ENCODE measurements around the gene CMPK2.
"Not testable (repeated sequence)": the region's sequence is repeated elsewhere in the genome, so short reads cannot be mapped to it uniquely, and the experiment has no call there.

Gene CMPK2, protein sequence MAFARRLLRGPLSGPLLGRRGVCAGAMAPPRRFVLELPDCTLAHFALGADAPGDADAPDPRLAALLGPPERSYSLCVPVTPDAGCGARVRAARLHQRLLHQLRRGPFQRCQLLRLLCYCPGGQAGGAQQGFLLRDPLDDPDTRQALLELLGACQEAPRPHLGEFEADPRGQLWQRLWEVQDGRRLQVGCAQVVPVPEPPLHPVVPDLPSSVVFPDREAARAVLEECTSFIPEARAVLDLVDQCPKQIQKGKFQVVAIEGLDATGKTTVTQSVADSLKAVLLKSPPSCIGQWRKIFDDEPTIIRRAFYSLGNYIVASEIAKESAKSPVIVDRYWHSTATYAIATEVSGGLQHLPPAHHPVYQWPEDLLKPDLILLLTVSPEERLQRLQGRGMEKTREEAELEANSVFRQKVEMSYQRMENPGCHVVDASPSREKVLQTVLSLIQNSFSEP

DNA sequence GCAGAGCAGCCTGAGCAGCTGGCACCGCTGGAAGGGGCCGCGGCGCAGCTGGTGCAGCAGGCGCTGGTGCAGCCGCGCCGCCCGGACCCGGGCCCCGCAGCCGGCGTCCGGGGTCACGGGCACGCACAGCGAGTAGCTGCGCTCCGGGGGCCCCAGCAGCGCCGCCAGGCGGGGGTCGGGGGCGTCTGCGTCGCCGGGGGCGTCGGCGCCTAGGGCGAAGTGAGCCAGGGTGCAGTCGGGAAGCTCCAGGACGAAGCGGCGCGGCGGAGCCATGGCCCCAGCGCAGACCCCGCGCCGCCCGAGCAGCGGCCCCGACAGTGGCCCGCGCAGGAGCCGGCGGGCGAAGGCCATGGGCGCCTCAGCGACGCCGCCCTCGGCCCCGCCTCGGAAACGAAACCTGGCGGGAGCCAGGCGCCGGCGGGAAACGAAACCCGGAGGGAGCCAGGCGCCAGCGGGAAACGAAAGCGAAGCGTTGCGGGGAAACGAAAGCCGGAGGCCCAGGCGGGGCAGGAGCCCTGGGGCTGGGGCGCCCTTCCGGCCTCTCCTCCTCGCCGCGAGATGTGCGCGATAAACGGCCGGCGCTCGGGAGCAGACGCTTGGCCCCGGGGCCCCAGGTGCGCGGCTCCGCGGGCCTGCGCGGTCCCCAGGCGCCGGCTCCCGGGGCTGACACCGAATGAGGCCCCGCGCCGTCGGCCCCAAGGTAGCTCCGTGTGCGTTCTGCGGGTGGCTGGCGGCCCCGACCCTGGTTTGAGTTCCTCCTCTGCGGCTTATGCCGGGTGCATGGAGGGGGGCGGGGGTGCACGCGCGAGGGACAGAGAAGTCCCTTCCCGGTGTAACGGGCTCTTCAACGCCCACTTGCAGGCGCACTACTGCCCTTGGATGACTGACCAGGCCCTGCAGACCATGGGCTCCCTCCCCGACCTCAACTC is at the start of gene CMPK2:
CMPK2 (minus strand) TSS at position 562 of the 929 bp plus-strand sequence; CDS start at position 351, 211 bp downstream.
- no peak for DNase-seq

DNA sequence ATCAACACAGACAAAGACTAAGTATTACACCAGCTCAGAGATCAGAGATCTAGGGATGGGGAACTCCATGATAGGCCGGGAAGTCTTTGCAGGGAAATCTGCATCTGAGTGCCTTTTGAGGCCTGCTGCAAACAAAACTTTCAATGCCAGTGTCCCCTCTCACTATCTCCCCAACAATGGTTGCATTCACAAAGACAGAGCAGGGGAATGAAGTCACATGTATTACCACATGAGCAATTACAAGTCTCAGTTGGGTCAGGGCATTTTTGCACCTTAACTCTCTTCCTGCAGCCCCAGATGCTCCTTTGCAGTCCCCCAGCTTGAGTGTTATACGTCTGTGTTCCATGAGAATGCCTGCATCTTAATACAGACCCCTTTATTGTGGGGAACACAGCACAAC is 49.7 kb upstream of the CMPK2 start:
- no peak for DNase-seq

DNA sequence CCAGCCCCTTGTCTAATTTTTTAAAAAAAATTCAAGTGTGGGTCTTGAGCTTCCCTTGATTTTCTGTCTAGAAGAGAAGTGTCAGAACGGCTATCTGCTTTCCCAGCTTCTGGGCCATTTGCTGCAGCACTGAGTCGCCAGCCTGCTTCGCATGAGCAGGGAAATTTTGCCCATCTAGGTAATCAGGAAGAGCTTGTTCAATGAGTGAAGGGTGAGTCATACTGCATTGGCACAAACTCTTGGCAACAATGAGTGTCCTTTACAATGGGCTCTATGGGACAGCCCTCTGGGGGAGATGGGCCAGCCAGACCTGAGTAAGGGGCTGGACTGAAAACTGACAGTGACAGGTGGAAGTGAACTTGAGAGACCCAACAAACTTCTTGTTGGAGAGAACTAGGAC is 49.1 kb upstream of the CMPK2 start:
- DNase-seq, result no peak

DNA sequence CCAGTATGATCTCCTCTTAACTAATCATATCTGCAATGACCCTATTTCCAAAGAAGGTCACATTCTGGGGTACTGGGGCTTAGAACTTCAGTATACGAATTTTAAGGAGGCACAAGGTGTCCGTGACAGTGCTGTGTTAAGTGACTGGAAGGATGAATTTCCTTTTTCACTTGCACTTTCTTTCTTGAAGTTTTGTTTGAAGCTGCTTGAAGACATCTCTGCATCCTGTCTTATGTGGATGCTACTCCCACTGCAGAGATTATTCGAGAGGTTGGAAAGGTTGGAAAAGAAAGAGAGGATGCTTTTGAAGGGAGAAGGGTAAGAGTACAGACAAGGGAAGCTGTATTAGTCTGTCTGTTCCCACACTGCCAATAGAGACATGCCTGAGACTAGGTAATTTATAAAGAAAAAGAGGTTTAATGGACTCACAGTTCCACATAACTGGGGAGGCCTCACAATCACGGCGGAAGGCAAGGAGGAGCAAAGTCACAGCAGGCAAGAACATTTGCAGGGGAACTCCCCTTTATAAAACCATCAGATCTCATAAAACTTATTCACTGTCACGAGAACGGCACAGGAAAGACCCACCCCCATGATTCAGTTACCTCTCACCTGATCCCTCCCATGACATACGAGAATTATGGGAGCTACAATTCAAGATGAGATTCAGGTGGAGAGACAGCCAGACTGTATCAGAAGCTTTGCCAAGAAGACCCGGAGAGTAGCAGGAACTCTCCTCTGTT is 47.9 kb upstream of the CMPK2 start:
- DNase-seq, result no peak

DNA sequence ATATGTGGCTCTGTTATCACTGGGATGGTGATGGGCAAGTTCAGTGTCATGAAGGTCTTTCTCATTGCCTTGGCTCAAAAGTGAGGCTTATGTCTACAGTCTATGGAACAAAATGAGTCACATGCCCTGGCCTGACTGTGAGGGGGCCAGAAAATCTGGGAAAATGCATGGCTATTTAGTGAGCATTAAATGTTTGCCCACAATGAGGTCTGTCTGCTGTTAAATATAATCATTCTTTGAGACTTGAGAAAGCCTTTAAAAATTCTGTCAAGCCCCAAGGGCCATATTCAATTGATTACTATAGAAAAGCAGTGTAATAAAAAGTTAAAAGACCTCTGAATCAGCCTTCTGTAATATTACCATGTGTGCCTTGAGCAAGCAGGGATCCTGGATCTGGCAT is 46.0 kb upstream of the CMPK2 start:
- no peak for DNase-seq

DNA sequence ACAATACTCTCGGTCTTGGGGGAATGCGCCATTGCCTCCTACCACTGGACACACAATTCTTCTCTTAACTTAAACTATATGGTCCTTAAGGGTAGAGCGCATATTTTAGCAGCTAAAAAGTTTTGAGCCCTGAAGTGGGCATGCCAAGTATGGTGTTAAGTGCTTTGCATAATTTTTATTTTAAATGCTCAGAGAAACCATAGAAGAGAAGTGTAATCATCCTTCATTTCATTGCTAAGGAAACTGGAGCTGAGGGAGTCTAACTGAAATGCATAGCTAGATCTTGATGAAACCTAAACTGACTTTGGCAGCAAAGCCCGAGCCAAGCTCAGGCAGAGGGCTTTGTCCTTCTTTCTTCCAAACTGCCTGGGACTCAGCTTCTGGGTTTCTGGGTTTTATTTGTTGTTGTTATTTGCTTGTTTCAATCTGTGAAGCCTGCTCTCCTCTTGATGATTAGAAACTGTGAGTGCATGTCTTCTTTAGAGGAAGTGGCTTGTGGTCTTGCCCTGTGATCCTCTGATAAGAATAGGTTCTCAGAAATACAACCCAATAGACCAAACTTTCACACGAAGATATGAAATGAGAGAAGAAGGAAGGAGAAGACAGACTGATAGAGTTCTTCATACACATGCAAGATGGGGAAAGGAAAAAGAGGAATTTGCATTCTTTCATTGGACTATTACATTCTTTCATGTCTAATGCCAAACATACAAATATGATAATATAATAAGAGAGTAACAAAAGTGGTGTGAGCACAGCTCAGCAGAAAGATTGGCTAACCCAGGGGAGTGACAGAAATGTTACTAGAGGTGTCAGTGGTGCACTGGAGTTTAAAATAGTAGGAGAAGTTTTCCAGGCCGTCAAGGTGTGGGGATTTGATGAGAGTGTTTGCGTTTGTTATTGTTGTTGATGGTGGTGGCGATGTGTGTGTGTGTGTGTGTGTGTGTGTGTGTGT is 44.0 kb upstream of the CMPK2 start:
- no peak for DNase-seq

DNA sequence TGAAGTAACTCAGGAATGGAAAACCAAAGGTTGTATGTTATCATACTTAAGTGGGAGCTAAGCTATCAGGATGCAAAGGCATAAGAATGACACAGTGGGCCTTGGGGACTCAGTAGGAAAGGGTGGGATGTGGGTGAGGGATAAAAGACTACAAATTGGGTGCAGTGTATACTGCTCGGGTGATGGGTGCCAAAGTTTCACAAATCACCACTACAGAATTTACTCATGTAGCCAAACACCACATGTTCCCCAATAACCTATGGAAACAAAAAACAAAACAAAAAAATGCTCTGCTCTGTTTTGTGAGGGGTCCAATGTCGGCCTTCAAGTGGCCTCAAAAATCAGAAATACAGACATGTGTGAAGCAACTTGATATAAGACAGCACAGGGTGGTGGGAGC is 42.6 kb upstream of the CMPK2 start:
- DNase-seq, result no peak

DNA sequence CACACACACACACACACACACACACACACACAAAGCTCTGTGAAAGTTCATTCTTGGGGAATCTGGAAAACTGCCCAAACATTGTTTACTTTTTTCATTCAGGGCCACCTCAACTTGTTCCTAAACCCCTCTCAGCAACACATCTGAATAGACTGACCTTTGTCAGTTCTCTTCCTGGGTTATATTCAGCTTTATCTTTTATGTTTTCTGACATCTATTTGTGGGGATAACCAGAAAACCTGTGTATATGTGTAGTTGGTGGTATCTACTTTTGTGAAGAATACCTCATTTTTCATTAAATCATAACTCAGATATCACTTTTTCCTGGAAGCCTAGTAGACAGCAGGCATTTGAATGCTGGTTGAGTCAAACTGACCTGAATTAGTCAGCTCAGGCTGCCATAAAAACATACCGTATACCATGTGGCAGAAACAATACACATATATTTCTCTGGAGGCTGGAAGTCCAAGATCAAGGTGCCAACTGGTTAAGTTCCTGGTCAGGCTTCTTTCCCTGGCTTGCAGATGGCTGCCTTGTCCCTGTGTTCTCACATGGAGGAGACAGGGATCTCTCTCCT is 40.5 kb upstream of the CMPK2 start:
- DNase-seq, result no peak

DNA sequence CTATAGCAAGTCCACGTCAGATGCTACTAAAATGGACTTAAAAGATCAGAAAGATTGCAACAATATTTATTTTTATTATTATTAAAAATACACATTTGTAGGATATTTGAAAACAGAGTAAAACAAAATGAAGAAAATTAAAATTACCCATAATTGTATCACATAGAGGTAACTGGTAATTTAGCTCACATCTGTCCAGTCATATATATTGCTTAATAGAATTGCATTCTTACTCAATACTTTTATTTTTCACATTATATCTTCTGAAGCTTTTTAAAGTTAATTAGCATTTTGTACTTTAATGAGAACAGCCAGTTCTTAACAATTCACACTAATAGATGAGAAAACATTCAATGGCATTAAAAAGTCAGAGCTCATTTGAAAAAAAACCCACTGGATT is 40.0 kb upstream of the CMPK2 start:
- DNase-seq, result no peak

DNA sequence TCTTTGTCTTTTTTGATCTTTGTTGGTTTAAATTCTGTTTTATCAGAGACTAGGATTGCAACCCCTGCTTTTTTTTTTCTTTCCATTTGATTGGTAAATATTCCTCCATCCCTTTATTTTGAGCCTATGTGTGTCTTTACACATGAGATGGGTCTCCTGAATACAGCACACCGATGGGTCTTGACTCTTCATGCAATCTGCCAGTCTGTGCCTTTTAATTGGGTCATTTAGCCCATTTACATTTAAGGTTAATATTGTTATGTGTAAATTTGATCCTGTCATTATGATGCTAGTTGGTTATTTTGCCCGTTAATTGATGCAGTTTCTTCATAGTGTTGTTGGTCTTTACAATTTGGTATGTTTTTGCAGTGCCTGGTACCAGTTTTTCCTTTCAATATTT is 36.9 kb upstream of the CMPK2 start:
- DNase-seq, result not testable (repeated sequence)

DNA sequence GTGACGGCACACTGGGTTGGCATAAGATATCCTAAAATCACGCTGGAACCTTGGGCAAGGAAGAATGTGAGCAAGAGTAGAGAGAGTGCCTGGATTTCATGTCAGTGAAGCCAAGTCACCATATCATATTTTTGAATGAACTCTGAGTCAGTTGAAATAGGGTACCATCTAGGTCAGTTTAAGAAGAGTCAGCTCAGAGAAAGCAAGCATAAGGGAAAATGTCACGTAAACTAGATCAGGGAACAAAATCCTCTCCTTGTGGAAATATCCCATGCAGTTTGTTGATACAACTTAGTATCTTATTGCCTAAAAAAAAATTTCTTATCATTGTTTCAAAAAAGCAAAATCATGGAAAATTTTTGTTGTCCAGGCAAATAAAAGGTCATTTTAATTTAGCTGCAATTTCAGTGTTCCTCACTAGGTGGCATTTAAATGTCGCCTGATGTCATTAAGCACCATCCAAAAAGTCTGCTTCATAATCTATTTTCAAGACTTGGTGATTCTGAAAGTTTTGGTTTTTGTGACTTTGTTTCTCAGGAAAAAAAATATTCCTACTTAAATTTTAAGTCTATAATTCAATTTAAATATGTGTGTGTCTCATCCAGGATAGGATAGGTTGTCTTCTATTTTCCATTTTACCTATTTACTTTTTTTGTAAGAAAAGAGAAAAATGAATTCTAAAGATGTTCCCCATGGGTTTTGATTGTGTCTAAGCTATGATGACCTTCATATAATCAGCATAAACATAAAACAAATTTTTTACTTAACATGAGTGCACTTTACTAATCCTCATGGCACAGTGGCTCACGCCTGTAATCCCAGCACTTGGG is 31.4 kb upstream of the CMPK2 start:
- no peak for DNase-seq

DNA sequence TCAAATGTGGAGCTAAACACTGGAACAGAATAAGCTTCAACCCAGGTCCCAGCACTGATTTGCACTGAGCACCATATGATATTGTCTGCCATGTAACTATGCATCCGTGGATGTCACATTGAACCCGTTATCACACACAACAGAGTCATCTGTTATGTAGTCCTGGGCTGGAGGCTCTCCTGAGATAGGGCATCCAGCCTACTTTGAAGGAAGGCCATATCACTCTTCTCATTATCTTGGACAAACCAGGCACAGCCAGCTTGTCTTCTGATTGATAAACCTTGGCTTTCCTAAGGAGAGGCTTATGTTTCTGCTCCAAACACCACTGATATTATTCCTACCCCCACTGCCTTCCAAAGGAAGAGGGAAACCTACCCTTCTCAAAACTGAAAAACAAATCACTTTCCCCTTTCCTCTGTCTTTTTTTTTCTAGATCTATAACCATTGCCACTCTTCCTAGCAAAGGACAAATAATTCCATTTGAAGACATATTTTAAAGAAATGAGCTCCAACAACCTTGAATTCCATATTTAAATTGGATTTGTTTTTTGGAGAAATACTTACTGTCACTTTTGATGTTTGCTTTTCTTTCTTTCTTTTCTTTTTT is 28.3 kb upstream of the CMPK2 start:
- DNase-seq, result no peak

DNA sequence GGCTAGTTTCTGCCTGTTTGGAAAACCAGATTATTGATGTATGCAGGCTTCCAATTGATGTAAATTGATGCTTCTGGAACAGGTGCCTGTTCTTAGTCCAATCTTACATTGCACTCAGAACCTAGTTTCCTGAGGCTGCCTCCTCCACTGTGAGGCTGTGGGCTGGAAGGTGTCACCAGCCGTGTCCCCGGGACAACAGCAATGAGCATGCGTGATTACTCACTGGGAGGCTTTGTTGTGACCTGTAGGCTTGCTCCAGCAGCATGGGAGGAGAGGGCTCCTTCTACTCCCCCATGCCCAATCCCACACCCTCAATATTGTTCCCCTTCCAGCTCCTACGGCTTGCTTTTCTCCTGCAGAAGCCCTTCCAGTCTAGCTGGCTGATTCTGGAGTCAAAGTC is 23.0 kb upstream of the CMPK2 start:
- DNase-seq, result no peak

DNA sequence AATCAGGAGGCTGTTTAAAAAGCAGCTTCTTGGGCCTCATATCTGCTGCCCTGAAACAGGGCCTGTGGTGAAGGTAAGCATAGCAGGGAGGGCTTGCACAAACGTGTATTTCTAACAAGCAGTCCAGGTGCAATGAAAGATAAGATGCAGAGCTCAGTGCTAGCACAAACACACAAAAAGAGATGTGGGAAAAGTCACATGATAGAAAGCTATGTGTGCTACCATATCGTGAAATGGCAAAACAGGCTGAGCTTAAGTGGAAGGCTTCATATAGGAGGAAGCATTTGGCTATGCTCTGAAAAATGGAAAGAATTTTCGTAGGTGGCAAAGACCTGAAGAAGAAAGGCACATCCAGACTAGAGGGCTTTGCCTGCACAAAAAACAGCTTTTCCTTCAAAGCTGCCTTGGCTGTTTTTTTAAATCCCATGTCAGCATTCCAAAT is 22.1 kb upstream of the CMPK2 start:
- no peak for DNase-seq

DNA sequence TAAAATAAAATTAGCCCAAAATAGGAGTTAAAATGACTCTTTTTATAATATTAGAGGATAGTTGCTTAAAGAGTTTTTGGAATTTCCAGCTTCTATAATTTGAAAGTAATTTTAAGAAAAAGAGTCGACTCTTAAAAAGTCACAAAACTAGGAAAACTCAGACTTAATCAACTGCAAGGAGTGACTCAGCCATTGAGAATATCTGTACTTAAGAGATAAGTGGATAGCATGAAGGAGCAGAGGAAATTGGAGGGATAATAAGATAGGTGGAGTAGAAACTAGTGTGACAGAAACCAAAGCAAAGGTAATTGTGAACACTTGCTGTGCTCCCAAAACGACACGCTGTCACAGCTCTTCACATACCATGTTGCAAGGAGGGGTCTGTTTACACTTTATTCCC is 20.3 kb upstream of the CMPK2 start:
- no peak for DNase-seq

DNA sequence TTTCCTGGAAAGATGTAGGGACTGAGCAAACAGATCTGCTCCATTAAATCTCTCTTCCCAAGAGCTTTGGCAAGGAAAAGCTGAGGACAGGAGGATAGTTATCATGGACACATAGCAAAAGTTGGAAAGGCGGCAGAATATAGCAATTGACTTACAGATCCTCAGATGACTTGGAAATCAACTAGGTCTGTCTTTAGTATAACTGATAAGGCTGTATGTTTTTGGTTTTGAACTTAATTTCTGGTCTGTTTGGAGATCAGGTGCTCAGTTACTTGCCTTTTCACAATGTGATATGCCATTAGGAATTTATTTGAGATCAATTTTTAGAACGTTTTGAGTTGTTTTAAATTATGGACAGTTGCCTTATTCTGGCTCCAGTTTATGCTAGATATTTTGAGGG is 19.8 kb upstream of the CMPK2 start:
- DNase-seq, result no peak

DNA sequence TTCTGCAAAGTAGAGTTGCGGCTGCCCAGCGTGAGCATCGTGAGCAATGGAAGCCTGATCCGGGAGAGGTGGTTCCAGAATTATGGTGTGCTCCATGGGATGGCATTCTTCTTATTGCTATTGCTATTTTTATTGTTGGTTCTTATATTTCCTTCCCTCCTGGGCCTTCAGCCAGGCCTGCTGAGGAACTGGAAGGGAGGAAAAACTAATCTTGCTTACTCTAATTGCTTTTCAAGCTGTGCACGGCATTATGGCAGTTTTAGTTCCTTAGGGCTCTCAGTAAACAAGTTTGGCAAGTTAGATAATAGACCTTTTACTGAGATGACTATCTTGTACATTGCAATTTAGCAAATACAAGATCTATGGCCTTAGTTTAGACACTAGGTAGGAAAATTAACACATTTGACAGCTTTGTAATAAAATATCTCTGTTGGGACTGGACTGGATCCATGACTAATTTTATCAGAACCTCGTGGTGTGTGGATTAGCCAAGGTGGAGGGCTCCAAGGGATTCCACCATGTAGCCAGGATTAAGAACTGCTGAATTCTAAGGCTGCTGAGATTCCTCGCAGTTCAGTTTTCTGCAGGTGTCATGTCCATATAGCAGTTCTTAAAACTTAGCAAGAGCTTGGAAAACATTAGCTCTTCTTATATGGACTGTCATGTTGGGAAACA is 17.9 kb upstream of the CMPK2 start:
- DNase-seq, result no peak

DNA sequence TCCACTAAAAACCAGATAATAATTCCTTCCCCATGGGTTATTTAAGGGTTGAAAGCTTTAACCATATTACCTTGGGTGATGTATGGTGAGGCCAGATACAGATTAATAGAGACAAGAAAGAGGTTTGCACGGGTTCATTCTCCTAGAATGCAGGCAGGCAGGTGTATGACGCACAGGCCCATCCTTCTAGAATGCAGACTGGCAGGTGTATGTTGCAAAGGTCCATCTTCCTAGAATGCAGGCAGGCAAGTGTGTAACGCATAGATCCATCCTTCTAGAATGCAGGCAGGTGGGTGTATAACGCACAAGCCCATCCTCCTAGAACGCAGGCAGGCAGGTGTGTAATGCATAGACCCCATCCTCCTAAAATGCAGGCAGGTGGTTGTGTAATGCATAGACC is 15.8 kb upstream of the CMPK2 start:
- DNase-seq, result no peak

DNA sequence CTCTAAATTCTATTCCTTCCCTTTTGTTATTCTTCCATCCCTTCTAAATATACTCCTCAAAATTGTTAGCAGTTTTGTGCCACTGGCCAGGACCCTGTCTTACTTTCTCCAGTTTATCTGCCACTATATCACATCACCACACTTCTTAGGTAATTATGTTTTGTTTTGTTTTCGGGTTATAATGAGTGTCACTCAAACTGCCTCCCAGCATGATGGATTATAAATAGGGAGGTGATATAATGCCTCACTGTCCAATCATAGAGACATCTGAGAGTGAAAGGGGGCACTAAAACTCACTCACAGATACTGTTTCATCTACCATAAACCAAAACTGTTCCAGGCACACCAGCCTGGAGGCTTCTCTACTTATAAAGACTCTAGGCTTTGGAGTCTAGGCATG is 15.3 kb upstream of the CMPK2 start:
- no peak for DNase-seq
